ENCODE results near the gene IGF2. TPM values are rescaled to one million over a fixed set of nuclear protein-coding genes. Genes with fewer than 3 reads are reported as not detected.

Gene IGF2
- total RNA-seq, 1 experiment from 2014 or later, result 1.5 TPM

- TF ChIP-seq ATF2 (CRISPR knock-in tag; IDR thresholded peaks at IDR 0.05; ENCODE audit: borderline replicate concordance, low read depth), result no peak
- no peak for TF ChIP-seq OVOL2 (CRISPR knock-in tag; IDR thresholded peaks at IDR 0.05; ENCODE audit: borderline replicate concordance)
- TF ChIP-seq ZNF671 (CRISPR knock-in tag; IDR thresholded peaks at IDR 0.05), result no peak
- no peak for TF ChIP-seq TP53 (CRISPR knock-in tag; IDR thresholded peaks at IDR 0.05)
- TF ChIP-seq CBFB (CRISPR knock-in tag; IDR thresholded peaks at IDR 0.05; ENCODE audit: low read depth), result no peak
- TF ChIP-seq TCF7 (CRISPR knock-in tag; IDR thresholded peaks at IDR 0.05; ENCODE audit: low read depth), result no peak
- TF ChIP-seq SMAD4 (CRISPR knock-in tag; IDR thresholded peaks at IDR 0.05), result no peak
- TF ChIP-seq EMX1 (CRISPR knock-in tag; IDR thresholded peaks at IDR 0.05), result no peak
- TF ChIP-seq, protein P1, sequence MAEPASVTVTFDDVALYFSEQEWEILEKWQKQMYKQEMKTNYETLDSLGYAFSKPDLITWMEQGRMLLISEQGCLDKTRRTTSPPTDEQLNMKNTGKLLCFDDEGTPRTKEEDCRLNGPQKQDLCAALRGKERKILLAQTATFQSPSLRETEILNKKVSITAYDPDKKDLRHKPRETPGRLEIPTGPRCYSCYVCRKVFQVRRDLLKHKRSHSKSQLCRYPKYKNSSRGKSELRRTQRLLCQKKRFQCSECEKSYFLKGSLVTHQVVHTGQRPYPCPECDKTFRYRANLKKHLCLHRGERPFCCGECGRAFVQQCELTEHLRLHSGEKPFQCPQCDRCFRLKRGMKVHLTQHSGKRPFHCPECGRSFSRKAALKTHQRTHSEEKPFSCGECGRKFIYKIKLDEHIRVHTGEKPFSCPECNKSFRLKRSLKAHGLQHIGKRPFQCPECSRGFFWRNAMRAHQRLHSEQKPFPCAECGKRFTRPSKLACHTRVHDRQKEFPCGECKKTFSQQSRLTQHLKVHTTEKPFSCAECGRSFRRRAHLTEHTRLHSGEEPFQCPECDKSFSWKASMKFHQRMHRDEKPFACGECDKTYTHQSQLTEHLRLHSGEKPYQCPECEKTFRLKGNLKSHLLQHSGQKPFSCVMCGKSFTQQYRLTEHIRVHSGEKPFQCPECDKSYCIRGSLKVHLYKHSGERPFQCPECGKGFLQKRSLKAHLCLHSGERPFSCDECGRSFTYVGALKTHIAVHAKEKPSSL (CRISPR knock-in tag; conservative IDR thresholded peaks at IDR 0.05), result no peak
- no peak for TF ChIP-seq ATF1 (CRISPR knock-in tag; IDR thresholded peaks at IDR 0.05)
- TF ChIP-seq CREB1 (CRISPR knock-in tag; IDR thresholded peaks at IDR 0.05), result no peak
These were observed 32.4 kb upstream of the IGF2 start, which contains the start of gene TH (continued) for GRCh38 chr11:2171591-2172003.

- H3K4me3 Mint-ChIP-seq, result no peak overlapping the region
- TF ChIP-seq PRDM15 (CRISPR knock-in tag; IDR thresholded peaks at IDR 0.05) (no peak), E2F5 (CRISPR knock-in tag; IDR thresholded peaks at IDR 0.05) (no peak), GRHL2 (CRISPR knock-in tag; IDR thresholded peaks at IDR 0.05; ENCODE audit: insufficient replicate concordance, severe bottlenecking) (no peak), HMGA2 (CRISPR knock-in tag; IDR thresholded peaks at IDR 0.05) (no peak), NR1H2 (CRISPR knock-in tag; IDR thresholded peaks at IDR 0.05) (no peak), CDX4 (CRISPR knock-in tag; IDR thresholded peaks at IDR 0.05; ENCODE audit: borderline replicate concordance) (no peak), ATF1 (CRISPR knock-in tag; IDR thresholded peaks at IDR 0.05) (no peak), SP1 (CRISPR knock-in tag; conservative IDR thresholded peaks at IDR 0.05) (no peak), ZNF671 (CRISPR knock-in tag; IDR thresholded peaks at IDR 0.05) (no peak), GTF2I (CRISPR knock-in tag; conservative IDR thresholded peaks at IDR 0.05) (no peak), ATF2 (CRISPR knock-in tag; IDR thresholded peaks at IDR 0.05; ENCODE audit: borderline replicate concordance, low read depth) (no peak)
- TF ChIP-seq, protein P2, sequence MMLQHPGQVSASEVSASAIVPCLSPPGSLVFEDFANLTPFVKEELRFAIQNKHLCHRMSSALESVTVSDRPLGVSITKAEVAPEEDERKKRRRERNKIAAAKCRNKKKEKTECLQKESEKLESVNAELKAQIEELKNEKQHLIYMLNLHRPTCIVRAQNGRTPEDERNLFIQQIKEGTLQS (CRISPR knock-in tag; conservative IDR thresholded peaks at IDR 0.05), result no peak
- TF ChIP-seq, protein P3, sequence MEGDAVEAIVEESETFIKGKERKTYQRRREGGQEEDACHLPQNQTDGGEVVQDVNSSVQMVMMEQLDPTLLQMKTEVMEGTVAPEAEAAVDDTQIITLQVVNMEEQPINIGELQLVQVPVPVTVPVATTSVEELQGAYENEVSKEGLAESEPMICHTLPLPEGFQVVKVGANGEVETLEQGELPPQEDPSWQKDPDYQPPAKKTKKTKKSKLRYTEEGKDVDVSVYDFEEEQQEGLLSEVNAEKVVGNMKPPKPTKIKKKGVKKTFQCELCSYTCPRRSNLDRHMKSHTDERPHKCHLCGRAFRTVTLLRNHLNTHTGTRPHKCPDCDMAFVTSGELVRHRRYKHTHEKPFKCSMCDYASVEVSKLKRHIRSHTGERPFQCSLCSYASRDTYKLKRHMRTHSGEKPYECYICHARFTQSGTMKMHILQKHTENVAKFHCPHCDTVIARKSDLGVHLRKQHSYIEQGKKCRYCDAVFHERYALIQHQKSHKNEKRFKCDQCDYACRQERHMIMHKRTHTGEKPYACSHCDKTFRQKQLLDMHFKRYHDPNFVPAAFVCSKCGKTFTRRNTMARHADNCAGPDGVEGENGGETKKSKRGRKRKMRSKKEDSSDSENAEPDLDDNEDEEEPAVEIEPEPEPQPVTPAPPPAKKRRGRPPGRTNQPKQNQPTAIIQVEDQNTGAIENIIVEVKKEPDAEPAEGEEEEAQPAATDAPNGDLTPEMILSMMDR (IDR thresholded peaks at IDR 0.05), result no peak
- no peaks in the 10 kb centered on the region for H3K9me3 Mint-ChIP-seq
- ChIA-PET POLR2A (no interaction called here), CTCF (interaction anchor here (0.8 to 2.0 kb wide), 8 partner anchors 13 to 251 kb away, joined by 3 to 6 read pairs (median 3); no protein-coding TSS in a partner anchor)
- ATAC-seq (no peak), DNase-seq (ENCODE audit: low spot score) (no peak)
- H3K4me1 Mint-ChIP-seq, result no peaks in the 10 kb centered on the region
- no peaks in the 10 kb centered on the region; the same call in 1 of the 2 replicates for H3K27me3 Mint-ChIP-seq (ENCODE audit: low read depth)
- H3K27ac Mint-ChIP-seq, result no peak overlapping the region
- no peaks in the 10 kb centered on the region for H3K36me3 Mint-ChIP-seq
These were observed 30.7 kb upstream of the IGF2 start for GRCh38 chr11:2169626-2170570.
